GM18502 (cell line): ENCODE measurements around the gene SAMM50.
A peak's percentile ranks its signal among the peaks of the same experiment; 100 is the strongest.

Experiments
- ATAC-seq: cut with Tn5 transposase; IDR thresholded peaks from one replicate; pipeline ENCODE4 v1.9.1; 2021; ENCODE audit warnings: mild to moderate bottlenecking; ENCODE audit not compliant: unreplicated experiment, poor library complexity

Gene SAMM50

DNA sequence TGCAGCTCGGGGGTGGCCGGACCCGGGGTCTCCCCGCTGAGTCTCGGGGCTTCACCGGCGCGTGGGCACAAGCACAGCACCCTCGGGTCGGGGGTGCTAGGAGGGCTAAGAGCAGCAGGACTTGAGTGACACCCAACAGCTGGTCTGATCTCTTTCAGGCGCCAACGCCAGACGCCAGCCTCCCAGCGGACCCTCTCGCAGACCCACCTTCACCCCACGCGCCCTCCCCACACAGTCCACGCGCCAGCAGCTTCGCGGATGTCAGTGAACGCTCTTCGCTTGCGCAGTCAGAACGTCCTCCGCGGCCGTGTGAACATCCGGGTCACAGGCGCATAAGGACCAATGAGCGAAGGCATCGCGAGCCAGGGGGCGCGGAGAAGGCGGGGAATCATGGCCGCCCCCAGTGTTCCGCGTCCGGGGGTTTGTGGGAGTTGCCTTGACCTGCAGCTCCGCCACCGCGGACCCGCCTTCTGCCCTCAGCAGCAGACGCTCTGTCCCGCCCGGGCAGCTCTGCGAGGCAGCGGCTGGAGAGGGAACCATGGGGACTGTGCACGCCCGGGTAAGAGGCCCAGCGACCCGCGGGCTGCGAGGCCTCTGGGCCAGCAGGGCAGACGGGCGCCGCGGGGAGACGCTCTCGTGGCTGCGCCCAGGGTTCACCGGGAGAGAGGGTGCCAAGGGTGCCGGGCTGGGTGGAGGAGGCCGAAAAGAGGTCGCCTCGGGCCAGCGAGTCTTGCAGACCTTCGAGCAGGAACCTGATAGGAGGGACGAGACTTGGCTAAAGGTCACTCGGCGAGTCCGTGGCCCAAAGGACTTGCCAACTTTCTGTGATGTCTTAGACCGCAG is at the start of gene SAMM50:
TSS of gene SAMM50 (plus strand) at position 403 of the 843 bp plus-strand sequence. CDS start at position 539, 136 bp downstream.
- peak; percentile 93 for ATAC-seq

DNA sequence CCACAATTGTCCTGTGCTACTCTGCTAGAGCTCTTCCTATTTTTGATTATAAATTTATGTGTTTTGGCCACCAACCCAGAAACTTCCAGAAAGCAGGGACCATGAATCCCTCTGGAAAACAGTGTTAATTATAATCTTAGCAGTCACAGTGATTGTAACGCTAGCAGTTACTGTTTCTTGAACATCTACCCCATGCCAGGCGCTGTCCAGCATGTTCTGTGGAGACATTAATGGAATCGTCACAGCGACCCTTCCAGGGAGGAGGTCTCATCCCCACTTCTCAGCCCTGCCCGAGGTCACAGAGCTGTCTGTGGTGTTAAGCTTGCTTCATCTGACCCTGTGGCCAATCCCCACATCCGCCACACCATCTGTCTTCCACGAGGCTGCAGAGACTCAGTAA is 49.6 kb upstream of the SAMM50 start:
- ATAC-seq, result no peak

- ATAC-seq, result no peak
These were observed 45.5 kb upstream of the SAMM50 start for GRCh38 chr22:43909708-43910107.

- ATAC-seq, result no peak
These were observed 45.0 kb upstream of the SAMM50 start for GRCh38 chr22:43910178-43910695.

DNA sequence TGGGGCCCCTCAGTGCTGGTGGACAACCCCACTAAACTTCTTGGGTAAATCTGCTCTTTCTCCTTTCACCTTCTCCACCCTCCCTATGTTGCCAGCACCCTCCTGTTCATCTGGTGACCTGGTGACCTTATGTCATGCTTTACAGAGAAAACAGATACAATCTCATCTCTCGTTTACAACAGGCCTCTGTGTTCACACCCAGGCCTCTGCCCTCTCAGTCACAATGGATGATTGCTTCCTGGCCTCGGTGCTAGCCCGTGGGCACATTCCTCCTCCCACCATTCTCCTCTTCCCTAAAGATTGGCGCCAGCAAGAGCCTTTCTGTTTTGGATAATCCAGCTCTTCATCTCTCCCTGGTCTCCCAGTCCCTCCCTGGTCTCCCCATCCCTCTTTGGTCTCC is 43.9 kb upstream of the SAMM50 start:
- no peak for ATAC-seq

- no peak for ATAC-seq
These were observed 37.7 kb upstream of the SAMM50 start for GRCh38 chr22:43917521-43917920.

DNA sequence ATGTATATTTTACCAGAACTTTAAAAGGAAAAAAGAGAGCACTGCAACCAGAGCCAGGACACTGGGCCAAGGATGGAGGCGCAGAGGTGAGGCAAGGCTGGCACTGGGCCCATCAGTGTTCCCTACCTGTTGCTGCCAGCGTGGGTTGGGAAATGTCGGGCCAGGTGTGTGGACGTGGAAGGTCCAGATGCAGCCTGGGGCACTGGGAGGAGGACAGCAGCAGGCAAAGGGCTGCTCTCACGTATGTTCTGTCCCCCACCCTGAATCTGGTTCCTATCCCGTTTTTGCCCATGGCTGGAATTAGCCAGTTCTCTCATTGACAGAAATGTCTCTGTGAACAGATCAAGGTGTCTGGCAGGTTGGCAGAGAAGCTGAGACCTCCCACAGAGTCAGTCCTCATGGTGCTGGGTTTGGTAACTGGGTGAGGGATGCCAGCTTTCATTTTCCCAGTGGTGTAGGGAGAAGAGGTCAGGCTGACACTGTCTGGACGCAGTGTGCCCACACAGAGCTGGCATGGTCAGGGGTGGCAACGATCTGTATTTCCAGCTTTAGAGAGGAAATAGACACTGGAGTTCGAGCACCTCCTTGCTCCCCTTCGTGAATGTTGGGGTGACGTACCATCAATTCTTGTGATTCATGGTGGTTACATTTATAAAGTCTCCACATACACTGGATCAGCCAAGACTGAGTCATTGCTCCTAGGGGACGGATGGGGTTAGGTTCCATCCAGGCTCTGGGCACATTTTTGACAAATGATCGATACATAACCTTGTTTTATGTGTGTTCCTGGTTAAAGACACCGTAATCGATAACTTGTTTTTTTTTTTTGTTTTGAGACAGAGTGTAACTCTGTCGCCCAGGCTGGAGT is 35.9 kb upstream of the SAMM50 start:
- no peak for ATAC-seq

DNA sequence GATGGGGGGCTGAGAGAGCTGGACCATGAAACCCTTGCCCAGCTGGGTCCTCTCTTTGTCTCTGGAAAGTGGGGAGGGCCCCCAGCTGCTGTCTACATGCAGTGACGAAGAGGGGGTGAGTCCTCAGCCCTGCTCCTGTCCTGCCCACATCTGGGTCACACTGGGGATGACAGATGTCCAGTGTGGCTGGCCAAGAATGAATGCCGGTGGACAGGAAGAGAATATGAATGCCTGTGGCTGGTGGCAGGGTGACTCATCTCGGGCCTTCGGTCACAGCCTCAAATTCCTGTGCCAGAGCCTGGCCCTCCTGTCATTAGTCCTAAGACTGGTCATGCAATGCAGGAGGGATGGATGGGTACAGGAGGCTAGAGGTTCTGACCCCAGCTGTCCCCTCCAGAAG is 33.9 kb upstream of the SAMM50 start:
- ATAC-seq, result no peak

DNA sequence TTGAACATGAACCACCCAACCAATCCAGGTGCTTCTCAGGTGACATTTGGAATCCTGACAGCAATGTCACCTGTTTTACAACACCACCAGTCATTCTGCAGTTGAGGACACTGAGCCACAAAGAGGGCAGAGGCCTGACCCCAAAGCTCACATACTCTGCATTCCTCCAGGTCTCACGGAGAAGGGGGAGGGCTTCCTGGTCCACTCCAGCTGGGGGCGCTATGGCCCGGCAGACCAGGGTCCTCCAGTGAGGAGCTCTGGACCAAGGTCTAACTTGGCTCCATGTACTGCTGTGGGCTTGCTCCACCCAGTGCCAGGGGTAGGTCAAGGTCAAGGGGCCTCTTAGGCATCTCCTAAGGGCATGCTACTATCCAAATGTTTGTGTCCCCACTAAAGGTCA is 33.1 kb upstream of the SAMM50 start:
- no peak for ATAC-seq

DNA sequence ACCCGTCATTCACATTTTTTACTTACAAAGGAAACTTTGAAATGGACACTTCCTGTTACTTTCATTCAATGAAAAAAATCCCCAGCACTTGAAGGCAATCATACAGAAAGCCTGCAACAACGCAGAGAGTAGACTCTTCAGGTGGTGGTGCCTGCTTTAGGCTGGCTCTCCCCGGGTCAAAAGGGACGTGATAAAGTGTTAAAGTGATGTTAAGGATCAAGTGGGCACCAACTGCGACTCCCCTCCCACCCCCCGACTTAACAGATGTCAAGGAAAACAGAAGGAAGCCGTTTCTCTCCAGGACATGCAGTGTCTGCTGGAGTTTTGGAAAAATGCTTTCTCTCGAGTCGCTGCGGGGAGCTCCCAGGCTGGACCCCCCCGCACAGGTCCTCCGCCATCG is 32.1 kb upstream of the SAMM50 start:
- no peak for ATAC-seq

- no peak for ATAC-seq
These were observed 31.4 kb upstream of the SAMM50 start, which contains the start of gene PNPLA3 for GRCh38 chr22:43923631-43924464. Gene PNPLA3 (plus strand): TSS chr22:43923805. CDS start chr22:43923912, 107 bp downstream.

DNA sequence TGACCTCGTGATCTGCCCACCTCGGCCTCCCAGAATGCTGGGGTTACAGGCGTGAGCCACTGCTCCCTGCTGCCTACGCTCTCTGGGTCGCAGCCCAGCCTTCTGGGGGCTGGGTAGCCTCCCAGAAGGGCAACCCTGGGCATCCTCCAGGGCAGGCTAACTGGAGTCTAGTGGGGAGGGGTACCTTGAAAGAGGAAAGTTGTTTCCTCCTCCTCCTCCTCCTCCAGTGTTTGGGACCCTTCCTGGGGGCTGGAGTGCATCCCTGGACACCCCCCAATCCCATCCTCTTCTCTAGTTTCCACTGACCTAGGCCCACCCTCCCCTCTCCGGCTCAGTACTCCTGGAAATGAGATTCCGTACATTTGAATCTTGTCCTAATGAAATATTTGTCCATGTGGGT is 30.4 kb upstream of the SAMM50 start:
- no peak for ATAC-seq

DNA sequence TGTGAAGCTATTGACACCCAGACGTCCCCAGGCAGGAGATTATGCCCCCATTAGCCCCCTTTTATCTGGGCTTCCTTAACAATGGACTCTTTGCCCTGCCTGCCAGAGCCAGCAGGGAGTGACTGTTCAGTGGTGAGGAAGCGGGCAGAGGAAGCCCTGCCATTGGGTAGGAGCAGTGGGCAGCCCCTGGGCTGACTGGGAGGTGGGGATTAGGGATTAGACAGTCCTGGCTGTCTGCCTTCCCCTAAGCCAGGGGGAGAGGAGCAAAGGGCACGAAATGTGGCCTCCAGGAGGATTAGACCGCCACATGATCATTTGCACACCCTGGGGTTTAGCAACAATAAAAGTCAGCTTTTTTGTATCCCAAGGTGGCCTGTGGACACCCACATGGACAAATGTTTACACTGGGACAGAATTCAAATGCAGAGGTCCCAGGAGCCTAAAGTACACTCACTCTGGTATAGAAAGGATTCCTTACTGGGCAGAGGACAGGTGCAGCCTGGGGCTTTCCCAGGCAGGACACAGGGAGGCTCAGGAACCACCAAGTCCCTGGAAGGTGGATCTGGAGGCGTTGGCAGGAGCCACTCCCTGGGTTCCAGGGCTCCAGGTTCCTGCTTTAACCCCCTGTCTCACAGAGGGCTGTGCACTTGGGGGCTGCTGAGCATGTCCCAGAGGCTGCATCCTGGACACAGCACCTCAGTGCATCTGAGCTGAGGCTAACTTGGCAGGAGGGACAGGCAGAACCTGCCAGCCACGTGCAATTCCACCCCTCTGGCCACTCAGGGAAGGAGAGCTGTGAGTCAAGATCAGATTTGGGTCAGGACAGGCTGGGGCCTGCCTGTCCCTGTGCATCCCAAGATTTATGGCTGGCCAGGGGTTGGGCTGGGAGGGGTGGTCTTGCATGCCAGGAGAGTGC is 29.6 kb upstream of the SAMM50 start:
- no peak for ATAC-seq

DNA sequence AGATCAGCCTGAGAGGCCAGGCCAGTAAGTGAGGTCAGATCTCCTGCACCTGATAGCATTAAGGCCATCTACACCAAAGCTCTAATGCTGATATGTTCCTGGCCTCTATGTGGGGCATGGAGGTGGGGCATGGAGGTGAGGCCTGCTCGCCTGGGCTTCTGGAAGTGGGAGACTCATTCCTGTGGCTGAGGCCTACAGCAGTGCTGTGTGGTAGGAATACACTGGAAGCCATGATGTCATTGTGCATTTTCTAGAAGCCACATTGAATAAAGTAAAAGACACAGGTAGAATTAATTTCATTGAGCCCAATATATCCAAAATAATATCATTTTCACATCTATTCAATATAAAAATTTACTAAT is 28.9 kb upstream of the SAMM50 start:
- ATAC-seq, result no peak

GRCh38 chr22:43928468-43928867 is 26.8 kb upstream of the SAMM50 start:
- no peak for ATAC-seq

DNA sequence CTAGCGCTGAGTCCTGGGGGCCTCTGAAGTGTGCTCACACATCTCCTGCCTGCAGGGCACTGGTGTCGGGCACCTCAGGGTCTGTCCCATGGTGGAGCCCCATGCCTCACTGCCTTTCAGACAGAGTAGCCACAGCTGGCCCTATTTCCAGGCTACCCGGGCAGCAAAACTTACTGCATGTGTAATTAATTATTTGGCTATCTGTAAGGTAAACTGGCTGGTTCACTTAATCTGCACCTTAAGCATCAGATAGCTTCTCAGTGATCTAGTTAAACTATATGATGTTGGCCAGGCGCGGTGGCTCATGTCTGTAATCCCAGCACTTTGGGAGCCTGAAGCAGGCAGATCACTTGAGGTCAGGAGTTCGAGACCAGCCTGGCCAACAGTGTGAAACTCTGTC is 26.3 kb upstream of the SAMM50 start:
- no peak for ATAC-seq

- no peak for ATAC-seq
These were observed 23.5 kb upstream of the SAMM50 start for GRCh38 chr22:43931771-43932170.

GRCh38 chr22:43941449-43941848 is 13.8 kb upstream of the SAMM50 start:
- no peak for ATAC-seq
